Astrocyte of the spinal cord (primary cell): ENCODE measurements around the gene NCAM1.

Experiments
- DNase-seq: peaks from one replicate; pipeline ENCODE4 v3.0.0; 2011; ENCODE audit warnings: low read depth, low spot score
- H3K4me3 ChIP-seq: 2 replicates; pipeline ENCODE4 v1.5.1; 2011; ENCODE audit warnings: low read depth, mild to moderate bottlenecking, low read length, moderate library complexity
- in situ Hi-C: cut with HindIII; loops from 2 replicates; pipeline ENCODE4 v1.10.0; 2017; ENCODE audit warnings: low sequenced_read_pairs
- TF ChIP-seq, protein P1 (sequence below): IDR thresholded peaks from 2 replicates; pipeline ENCODE4 v1.5.1; 2012; ENCODE audit warnings: low read depth, mild to moderate bottlenecking, low read length, inconsistent platforms

Gene NCAM1

DNA sequence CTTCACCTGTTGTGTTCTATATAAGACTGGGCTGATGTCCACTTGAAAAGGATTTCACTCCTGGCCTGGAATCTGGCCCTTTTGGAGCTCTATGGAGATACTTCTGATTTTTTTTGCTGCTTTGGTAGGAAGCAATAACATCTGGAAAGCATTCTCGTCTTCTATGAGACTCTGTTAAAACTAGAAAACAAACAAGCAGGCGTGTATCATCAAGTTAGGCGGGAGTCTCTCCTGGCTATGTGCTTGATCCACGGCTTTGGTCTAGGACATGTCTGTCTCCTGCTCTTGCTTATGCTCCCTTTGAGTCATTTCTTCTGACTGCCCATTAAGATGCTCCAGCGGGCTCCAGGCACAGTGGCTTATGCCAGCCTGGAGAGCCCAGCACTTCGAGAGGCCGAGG is 231.8 kb downstream of the NCAM1 start:
- DNase-seq = no peak
- in situ Hi-C loops = no loop called here
- no peak overlapping the region for H3K4me3 ChIP-seq
- TF ChIP-seq, protein P1, sequence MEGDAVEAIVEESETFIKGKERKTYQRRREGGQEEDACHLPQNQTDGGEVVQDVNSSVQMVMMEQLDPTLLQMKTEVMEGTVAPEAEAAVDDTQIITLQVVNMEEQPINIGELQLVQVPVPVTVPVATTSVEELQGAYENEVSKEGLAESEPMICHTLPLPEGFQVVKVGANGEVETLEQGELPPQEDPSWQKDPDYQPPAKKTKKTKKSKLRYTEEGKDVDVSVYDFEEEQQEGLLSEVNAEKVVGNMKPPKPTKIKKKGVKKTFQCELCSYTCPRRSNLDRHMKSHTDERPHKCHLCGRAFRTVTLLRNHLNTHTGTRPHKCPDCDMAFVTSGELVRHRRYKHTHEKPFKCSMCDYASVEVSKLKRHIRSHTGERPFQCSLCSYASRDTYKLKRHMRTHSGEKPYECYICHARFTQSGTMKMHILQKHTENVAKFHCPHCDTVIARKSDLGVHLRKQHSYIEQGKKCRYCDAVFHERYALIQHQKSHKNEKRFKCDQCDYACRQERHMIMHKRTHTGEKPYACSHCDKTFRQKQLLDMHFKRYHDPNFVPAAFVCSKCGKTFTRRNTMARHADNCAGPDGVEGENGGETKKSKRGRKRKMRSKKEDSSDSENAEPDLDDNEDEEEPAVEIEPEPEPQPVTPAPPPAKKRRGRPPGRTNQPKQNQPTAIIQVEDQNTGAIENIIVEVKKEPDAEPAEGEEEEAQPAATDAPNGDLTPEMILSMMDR = no peak

- H3K4me3 ChIP-seq = no peak overlapping the region
- peak; percentile 10 for DNase-seq
- TF ChIP-seq, protein P1 = no peak
- in situ Hi-C loops = no loop called here
Measured at GRCh38 chr11:113193946-113194345, 232.7 kb downstream of the NCAM1 start.

DNA sequence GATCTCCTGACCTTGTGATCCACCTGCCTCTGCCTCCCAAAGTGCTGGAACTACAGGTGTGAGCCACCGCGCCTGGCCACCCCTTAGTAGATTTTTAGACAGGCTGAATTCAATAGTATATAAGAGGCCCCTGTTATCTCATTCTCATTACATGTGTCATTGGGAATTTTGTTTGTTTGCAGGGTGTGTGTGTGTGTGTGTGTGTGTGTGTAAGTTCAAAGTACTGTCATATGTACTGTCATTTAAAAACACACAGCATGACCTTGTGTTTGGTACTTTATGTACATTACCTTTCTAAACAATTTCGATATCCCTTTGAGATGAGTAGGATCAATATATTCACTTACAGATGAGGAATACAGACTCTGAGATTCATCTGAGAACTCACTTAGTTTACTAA is 234.5 kb downstream of the NCAM1 start:
- DNase-seq = no peak
- in situ Hi-C loops = no loop called here
- no peak overlapping the region for H3K4me3 ChIP-seq
- TF ChIP-seq, protein P1 = no peak

DNA sequence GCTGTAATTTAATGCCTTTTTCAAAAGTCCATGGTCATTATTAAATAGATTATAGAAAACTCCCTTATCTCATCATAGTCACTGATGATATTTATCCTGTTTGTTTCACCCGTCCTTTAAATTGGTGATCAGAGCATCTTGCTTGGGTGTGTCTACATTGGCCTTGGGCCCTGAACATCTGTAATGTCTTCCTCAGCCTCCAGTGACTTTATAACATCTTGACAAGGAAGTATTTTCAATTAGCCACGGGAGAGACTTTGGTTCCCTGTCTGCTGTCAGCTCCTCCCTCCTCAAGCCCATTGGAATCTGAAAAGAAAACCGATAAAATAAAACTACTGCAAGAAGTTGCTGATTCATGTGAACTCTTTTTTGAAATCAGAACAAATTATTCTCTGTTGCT is 236.2 kb downstream of the NCAM1 start:
- in situ Hi-C loops = no loop called here
- H3K4me3 ChIP-seq = no peak overlapping the region
- no peak for DNase-seq
- TF ChIP-seq, protein P1 = no peak

- no peak overlapping the region for H3K4me3 ChIP-seq
- DNase-seq = no peak
- TF ChIP-seq, protein P1 = no peak
- in situ Hi-C loops = no loop called here
Measured at GRCh38 chr11:113198972-113199661, 237.9 kb downstream of the NCAM1 start.

- in situ Hi-C loops = no loop called here
- TF ChIP-seq, protein P1 = no peak
Measured at GRCh38 chr11:113199866-113200265, 238.6 kb downstream of the NCAM1 start.

More at GRCh38 chr11:113199866-113200265, 238.6 kb downstream of the NCAM1 start:
- no peak for DNase-seq
- no peak overlapping the region for H3K4me3 ChIP-seq
